AG04450 (cell line): ENCODE data around the gene SNRPD3. TPM values are rescaled to one million over a fixed set of nuclear protein-coding genes. Genes with fewer than 3 reads are reported as not detected.

Source experiments
- CTCF ChIA-PET: fragments of 300-600, 350-600 bp; formaldehyde crosslinking; extraction: SDS; loops from one replicate; lab custom pipeline; 2022; ENCODE audit warnings: antibody characterized with exemption, inconsistent platforms; lab: Charles Lee
- POLR2A ChIA-PET: fragments of 350-600 bp; formaldehyde crosslinking; extraction: SDS; loops from one replicate; lab custom pipeline; 2021; ENCODE audit warnings: antibody characterized with exemption, inconsistent platforms; lab: Yijun Ruan, JAX
- DNase-seq: peaks from one replicate; pipeline ENCODE4 v3.0.0-alpha.2; 2011; ENCODE audit warnings: low read depth, low spot score
- H3K27ac ChIP-seq: one replicate; pipeline ENCODE4 v1.5.1; 2012; ENCODE audit warnings: low read depth, low read length, control low read depth
- H3K27me3 ChIP-seq: one replicate; pipeline ENCODE4 v1.6.0; 2012; ENCODE audit warnings: low read length; ENCODE audit not compliant: control insufficient read depth, insufficient read depth
- H3K4me3 ChIP-seq: 2 replicates; pipeline ENCODE4 v1.5.1; 2011; ENCODE audit warnings: mild to moderate bottlenecking, low read depth, low read length, control low read depth
- H3K9me3 ChIP-seq: 2 replicates; pipeline ENCODE4 v1.5.1; 2012; ENCODE audit warnings: low read length; ENCODE audit not compliant: control insufficient read depth, insufficient read depth
- CTCF ChIP-seq: IDR thresholded peaks from 2 replicates; pipeline ENCODE4 v1.5.1; 2011; ENCODE audit warnings: low read depth, low read length, control low read depth, inconsistent platforms
- polyA plus RNA-seq: library from polyadenylated mRNA; depleted of rRNA; stranded (reverse); fragments of >200 nt; gene quantifications from 2 replicates; pipeline ENCODE4 v1.2.3, GENCODE V29; 2011

SNRPD3 gene
- polyA plus RNA-seq, 1 experiment = 187 TPM

- DNase-seq = no peak
- H3K9me3 ChIP-seq = no peaks in the 10 kb centered on the region
- ChIA-PET CTCF (no interaction called here), POLR2A (no interaction called here)
- peaks cover 13% of the 10 kb centered on the region for H3K27me3 ChIP-seq
- H3K4me3 ChIP-seq = no peak overlapping the region
- no peak overlapping the region for H3K27ac ChIP-seq
- no peak for TF ChIP-seq CTCF
Observed at GRCh38 chr22:24517446-24517845, 38.4 kb upstream of the SNRPD3 start.

- POLR2A ChIA-PET = interaction anchor here (0.6 kb wide), 1 partner anchor 15 kb away, joined by 6 read pairs; no protein-coding TSS in a partner anchor
- CTCF ChIA-PET = no interaction called here
- DNase-seq = no peak
- Histone ChIP-seq H3K27me3 (peaks cover 13% of the 10 kb centered on the region), H3K4me3 (no peak overlapping the region), H3K9me3 (no peaks in the 10 kb centered on the region), H3K27ac (no peak overlapping the region)
- TF ChIP-seq CTCF = no peak
Observed at GRCh38 chr22:24518228-24518627, 37.6 kb upstream of the SNRPD3 start.

- Histone ChIP-seq H3K27me3 (peaks cover 13% of the 10 kb centered on the region), H3K9me3 (no peaks in the 10 kb centered on the region), H3K27ac (no peak overlapping the region), H3K4me3 (no peak overlapping the region)
- ChIA-PET CTCF (no interaction called here), POLR2A (interaction anchor here (0.6 kb wide), 1 partner anchor 14 kb away, joined by 6 read pairs; no protein-coding TSS in a partner anchor)
- no peak for DNase-seq
- no peak for TF ChIP-seq CTCF
Observed at GRCh38 chr22:24518771-24519485, 36.9 kb upstream of the SNRPD3 start.

- Histone ChIP-seq H3K27ac (no peak overlapping the region), H3K4me3 (no peak overlapping the region), H3K9me3 (no peaks in the 10 kb centered on the region), H3K27me3 (peaks cover 8% of the 10 kb centered on the region)
- no peak for DNase-seq
- ChIA-PET POLR2A (no interaction called here), CTCF (no interaction called here)
- no peak for TF ChIP-seq CTCF
Observed at GRCh38 chr22:24519496-24519895, 36.3 kb upstream of the SNRPD3 start.

- peaks cover 6% of the 10 kb centered on the region for H3K27me3 ChIP-seq
- no peak overlapping the region for H3K27ac ChIP-seq
- TF ChIP-seq CTCF = peak; percentile 51
- no peaks in the 10 kb centered on the region for H3K9me3 ChIP-seq
- no peak for DNase-seq
- ChIA-PET CTCF (interaction anchor here (0.6 to 1.7 kb wide), 9 partner anchors 8 to 198 kb away, joined by 3 to 6 read pairs (median 5); no protein-coding TSS in a partner anchor), POLR2A (no interaction called here)
- H3K4me3 ChIP-seq = no peak overlapping the region
Observed at GRCh38 chr22:24521791-24522245, 34.0 kb upstream of the SNRPD3 start.
